ENCODE data around the gene CTTNBP2NL.
"Not testable (repeated sequence)": the region's sequence is repeated elsewhere in the genome, so short reads cannot be mapped to it uniquely, and the experiment has no call there.

CTTNBP2NL gene

DNA sequence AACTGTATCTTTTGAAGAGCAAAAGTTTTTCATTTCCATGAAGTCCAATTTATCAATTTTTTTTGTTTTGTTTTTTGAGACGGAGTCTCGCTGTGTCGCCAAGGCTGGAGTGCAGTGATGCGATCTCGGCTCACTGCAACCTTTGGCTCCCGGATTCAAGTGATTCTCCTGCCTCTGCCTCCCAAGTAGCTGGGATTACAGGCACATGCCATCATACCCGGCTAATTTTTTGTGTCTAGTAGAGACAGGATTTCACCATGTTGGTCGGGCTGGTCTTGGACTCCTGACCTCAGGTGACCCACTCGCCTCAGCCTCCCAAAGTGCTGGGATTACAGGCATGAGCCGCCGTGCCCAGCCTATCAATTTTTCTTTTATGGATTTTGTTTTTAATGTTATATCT lies 27.7 kb downstream of the CTTNBP2NL start:
- DNase-seq = not testable (repeated sequence)

- peak; percentile 13 to 14 for DNase-seq
Measured at GRCh38 chr1:112429749-112430148, 33.7 kb downstream of the CTTNBP2NL start.

GRCh38 chr1:112431038-112431437 lies 35.0 kb downstream of the CTTNBP2NL start:
- peak; percentile 32 to 51 for DNase-seq

- no peak for DNase-seq
Measured at GRCh38 chr1:112435448-112435847, 39.4 kb downstream of the CTTNBP2NL start.

DNA sequence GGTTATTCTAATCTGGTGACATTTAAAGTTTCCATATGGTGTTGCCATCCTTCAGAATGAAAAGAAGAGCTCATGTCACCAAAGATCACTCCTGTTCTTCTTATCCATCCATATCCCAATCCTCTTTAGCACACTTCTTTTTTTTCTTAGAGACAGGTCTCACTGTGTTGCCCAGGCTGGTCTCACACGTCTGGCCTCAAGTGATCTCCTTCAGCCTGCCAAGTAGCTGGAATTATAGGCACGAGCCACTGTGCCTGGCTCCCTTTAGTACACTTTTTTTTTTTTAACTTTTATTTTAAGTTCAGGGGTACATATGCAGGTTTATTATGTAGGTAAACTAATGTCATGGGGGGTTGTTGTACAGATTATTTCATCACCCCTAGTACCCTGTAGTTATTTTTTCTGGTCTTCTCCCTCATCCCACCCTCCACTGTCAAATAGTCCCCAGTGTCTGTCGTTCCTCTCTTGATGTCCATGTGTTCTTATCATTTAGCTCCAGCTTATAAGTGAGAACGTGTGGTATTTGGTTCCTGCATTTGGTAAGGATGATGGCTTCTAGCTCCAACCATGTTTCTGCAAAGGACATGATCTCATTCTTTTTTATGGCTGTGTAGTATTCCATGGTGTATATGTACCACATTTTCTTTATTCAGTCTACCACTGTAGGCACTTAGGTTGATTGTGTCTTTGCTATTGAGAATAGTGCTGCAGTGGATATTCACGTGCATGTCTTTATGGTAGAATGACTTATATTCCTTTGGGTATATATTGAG lies 40.6 kb downstream of the CTTNBP2NL start:
- DNase-seq = no peak

- DNase-seq = not testable (repeated sequence)
Measured at GRCh38 chr1:112438156-112438555, 42.1 kb downstream of the CTTNBP2NL start.

GRCh38 chr1:112439592-112439991 lies 43.6 kb downstream of the CTTNBP2NL start:
- no peak for DNase-seq

GRCh38 chr1:112440574-112440973 lies 44.6 kb downstream of the CTTNBP2NL start:
- DNase-seq = no peak

DNA sequence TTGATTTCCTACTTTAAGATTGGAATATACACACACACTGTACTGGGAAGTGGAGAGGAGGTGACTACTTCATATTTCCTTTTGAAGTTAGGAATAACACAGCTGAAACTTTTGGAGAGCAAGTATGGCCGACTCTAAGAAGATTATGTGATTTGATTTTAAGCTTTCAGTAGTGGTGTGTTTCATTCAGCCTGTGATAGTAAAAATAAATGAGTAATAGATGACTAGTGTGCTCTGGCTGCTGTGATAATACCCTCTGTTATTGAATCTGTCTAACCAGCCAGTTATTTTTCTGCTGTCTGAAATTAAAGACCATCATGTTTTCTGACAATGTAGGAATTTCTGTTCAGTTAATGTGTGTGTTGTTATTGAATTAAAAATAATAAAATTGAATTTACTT lies 48.3 kb downstream of the CTTNBP2NL start:
- no peak for DNase-seq

GRCh38 chr1:112445596-112445995 lies 49.6 kb downstream of the CTTNBP2NL start:
- no peak for DNase-seq

DNA sequence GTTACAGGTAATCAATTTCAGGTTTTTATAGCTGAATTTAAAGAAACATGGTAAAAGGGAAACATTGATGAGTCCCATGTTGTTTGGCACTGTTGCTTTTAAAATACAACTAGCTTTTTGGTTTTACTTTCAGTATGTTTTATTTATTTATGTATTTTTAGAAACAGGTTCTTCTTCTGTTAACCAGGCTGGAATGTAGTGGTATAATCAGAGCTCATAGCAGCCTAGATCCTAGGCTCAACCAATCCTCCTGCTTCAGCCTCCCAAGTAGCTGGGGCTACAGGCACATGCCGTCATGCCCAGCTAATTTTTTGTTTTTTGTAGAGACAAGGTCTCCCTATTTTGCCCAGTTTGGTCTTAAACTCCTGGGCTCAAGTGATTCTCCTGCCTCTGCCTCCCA lies 50.4 kb downstream of the CTTNBP2NL start:
- no peak for DNase-seq

DNA sequence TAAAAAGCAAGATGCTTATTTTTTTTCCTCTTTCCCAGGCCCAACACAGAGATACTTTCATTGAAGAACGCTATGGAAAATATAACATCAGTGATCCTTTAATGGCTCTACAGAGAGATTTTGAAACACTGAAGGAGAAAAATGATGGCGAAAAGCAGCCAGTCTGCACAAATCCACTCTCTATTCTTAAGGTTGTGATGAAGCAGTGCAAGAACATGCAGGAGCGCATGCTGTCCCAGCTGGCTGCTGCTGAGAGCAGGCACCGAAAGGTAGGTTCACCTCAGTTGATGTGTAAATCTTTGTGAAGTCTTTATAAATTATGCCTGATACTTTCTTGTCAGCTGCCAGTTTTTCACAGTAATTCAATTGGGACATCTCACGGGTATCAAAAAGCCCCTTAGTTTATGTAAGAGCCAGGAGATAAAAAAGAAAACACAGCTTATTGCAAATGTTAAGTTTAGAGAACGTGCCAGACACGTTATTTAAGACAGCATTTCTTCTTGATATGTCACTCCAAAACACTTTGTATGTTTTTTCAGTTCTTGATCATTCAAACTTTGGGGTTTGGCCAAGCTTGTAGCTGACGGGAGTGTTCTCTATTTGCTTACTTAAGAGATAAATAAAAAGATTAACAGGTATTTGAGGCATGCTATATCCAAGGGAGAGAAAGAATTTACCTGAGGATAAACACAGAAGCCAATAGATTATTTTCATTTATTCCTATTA lies 53.1 kb downstream of the CTTNBP2NL start:
- no peak for DNase-seq

GRCh38 chr1:112449630-112449983 lies 53.6 kb downstream of the CTTNBP2NL start:
- no peak for DNase-seq

DNA sequence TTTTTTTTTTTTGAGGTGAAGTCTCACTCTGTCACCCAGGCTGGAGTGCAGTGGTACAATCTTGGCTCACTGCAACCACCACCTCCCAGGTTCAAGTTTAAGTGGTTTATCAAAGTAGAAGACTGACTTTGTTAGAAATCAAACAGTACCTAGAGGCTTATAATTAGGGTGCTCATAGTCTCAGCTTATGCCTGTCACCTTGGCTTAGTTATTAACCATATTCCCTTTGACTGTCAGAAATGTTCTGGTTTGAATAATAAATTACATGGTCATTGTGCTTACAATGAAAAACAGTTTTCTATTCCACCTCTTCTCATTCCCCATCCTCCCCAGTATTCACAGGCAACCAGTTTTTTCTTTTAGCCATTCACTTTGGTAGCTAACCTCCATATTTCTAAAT lies 54.8 kb downstream of the CTTNBP2NL start:
- no peak for DNase-seq

GRCh38 chr1:112451301-112451700 lies 55.3 kb downstream of the CTTNBP2NL start:
- DNase-seq = not testable (repeated sequence)

GRCh38 chr1:112453876-112454275 lies 57.9 kb downstream of the CTTNBP2NL start:
- no peak for DNase-seq

DNA sequence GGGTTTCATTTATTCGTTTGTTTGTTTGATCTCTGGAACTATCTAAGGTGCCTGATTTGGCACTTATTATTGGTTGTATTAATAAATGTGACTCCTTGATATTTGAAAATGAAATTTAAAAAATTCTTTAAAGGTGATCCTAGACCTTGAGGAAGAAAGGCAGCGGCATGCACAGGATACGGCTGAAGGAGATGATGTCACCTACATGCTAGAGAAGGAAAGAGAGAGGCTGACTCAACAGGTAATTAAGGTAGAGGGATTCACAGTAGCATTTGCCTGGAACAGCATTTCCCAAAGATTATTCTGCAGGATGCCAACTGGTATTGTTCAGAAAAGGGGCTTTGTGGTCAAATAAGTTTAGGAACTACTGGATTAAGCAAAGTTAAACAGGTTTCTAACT lies 58.3 kb downstream of the CTTNBP2NL start:
- no peak for DNase-seq

DNA sequence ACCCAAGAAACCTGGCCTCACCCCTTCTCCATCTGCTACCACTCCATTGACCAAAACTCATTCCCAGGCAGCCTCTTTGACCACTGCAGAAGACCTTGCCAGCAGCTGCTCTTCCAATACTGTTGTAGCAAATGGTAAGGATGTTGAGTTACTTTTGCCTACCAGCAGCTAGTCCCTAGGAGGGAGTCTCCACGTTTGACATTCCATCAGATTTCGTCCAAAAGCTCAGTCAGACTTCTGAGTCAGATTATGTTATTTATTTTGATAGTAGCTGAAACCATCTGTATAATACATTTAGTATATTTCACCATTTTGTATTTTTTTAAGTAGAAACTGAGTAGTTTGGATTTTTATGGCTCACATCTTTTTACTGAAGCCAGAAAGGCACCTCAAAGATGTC lies 61.2 kb downstream of the CTTNBP2NL start:
- DNase-seq = no peak

- no peak for DNase-seq
Measured at GRCh38 chr1:112457955-112458354, 61.9 kb downstream of the CTTNBP2NL start.

DNA sequence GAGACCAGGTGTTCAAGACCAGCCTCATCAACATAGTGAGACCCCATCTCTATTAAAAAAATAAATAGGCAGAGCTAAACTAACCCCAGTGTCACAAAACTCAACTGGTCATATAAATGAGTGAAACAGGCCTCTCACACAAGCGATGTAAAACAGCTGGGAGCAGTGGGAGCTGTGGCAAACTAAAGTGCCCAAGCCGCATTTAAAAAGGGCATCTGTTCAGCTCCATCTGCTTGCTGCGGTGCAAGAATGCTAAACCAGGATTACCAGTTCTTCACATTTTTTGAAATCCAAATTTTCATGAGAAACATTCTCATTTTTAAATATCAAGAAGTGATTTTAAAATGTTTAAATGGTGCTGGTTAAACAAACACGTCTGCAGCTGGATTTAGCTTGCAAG lies 62.7 kb downstream of the CTTNBP2NL start:
- DNase-seq = no peak

- no peak for DNase-seq
Measured at GRCh38 chr1:112460615-112461014, 64.6 kb downstream of the CTTNBP2NL start.

DNA sequence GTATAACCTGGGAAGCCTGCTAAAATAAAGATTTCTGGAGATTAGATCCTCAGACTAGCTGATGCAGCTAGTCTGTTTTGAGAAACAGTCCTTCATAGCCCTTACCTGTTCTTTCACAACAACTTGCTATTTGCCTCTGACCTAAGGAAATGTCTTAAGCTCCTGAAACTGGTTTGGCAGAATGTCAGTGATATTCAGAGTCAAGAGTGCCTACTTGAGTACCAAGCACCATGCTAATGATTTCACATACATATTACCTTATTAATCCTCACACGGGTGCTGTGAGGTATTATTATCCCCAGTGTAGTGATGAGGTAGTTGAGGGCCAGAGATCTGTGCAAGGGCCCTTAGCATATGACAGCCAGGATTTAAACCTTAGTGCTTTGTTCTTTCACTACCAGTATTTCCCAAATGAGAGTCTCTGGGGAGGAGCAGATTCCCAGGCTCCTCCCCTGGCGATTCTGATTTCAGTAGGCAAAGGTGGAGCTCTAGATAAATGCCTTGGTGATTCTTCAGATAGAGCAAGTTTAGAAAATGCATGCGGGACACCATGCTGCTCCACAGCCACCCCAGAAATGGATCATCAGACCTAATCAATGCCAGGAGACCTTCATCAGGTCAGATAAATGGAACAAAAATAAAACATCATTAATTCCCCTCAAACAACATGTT lies 65.3 kb downstream of the CTTNBP2NL start:
- DNase-seq = no peak

DNA sequence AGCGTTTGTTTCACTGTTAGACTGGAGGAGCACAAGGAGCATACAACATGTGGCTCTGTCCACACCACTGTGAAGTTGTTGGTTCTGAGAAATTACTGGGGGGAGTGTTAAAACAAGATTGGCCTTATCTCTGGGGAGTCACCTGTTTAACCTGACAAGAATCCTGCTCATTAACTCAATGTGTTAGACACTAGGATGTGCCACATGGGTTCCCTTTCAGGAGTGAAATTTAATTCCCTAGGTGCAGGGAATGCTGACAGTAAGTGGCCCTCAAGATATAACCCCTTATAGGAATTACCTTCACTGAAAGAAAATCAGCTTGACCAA lies 66.9 kb downstream of the CTTNBP2NL start:
- no peak for DNase-seq

GRCh38 chr1:112464501-112464900 lies 68.5 kb downstream of the CTTNBP2NL start:
- DNase-seq = no peak

All from Kasumi-1 (cell line).